ENCODE measurements around the gene IPO11.

The IPO11 gene

DNA sequence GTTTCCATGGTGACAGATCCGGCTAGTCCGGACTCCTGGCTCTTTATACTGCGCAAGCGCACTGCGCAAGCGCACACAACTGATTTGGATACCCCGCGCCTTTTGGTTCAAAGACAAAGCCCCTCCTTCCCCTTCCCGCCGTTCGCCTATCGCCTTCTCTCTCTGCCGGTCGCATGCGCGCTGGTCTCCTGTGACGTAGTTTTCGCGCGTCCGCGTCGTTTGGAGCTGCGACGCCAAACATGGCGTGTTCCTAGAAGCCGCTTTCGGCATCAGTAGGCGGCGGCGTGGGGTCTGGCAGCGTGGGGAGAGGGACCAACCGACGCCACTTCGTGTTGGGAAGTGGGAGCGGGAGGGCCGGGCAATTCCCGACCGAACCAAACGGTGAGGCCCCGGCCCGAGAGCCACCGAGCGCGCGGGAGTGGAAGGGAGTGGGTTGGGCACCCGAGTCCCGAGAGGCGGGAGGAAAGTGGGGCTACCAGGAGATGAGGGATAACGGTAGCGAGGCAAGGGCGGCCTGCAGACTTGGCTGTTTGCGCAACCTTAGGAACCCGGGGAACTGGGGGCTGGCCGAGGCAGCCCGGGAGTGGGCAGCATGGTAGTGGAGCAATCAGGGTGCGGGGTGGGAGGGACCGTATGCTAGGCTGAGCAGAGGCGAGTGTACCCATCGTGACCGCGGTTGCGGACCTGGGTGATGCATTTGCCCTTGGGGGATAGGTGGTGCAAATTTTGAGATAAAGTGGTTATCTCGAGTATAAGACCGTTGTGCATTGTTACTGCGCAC, at the start of gene IPO11:
Gene IPO11 (plus strand): TSS at position 215 of the 781 bp plus-strand sequence. CDS start 24,517 bp downstream, outside the sequence.
- DNase-seq, result peak; percentile 98 to 99

GRCh38 chr5:62369039-62369438, 43.5 kb upstream of the IPO11 start:
- DNase-seq, result no peak

GRCh38 chr5:62371409-62371808, 41.2 kb upstream of the IPO11 start:
- DNase-seq, result no peak

- DNase-seq, result no peak
Measured at GRCh38 chr5:62372600-62372999, 40.0 kb upstream of the IPO11 start.

GRCh38 chr5:62373382-62373781, 39.2 kb upstream of the IPO11 start:
- no peak for DNase-seq

GRCh38 chr5:62374090-62374489, 38.5 kb upstream of the IPO11 start:
- DNase-seq, result no peak

DNA sequence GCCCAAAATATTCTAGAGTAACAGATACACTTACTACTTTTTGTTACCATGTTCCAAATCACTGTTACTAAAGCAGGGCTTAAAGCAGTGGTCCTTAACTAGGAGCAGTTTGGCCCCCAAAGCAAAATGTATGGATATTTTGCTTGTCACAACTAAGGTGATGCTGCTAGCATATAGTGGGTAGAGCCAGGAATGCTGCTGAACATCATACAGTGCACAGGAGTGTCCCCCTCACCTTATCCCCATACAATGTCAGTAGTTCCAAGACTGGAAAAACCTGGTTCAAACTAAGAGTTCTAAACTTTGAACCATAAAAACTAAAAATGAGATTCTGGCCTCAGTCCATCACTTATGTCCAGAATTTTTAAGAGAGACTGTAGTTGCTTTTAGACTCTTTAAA, 36.9 kb upstream of the IPO11 start:
- no peak for DNase-seq

DNA sequence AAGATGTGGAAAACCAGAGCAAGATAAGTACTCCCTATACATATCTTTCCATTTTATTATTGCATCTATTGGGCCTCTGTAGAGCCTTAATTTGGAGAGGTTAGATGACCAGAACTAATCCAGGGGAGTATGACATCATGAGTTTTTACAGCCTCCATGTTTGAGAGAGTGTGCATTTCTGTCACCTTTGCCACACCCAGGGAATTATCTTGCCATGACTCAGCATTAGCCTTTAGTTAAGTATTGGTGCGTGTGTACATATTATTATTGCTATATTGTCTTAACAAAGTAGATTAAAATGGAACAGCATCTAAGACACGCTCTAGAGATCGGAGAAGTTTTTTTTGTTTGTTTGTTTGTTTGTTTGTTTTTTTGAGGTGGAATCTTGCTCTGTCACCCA, 36.5 kb upstream of the IPO11 start:
- no peak for DNase-seq

DNA sequence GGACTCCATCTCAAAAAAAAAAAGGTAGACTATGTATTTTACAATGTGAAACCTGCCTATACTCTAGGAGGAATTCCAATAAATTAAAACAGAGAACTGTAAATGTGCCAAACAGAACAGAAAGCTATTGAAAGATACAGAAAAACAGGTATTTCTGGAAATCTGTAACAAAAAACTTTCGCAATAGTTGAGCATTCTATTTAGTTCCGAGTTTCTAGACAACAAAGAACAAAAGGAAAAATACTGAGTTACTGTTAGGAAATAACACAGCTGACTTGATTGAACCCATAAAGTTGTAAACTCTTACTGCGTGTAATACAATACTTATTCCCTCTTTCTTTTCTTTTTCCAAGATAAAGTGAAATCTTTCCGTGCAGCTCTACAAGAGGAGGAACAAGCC, 27.4 kb upstream of the IPO11 start:
- DNase-seq, result no peak

GRCh38 chr5:62385816-62386400, 26.7 kb upstream of the IPO11 start:
- DNase-seq, result no peak

DNA sequence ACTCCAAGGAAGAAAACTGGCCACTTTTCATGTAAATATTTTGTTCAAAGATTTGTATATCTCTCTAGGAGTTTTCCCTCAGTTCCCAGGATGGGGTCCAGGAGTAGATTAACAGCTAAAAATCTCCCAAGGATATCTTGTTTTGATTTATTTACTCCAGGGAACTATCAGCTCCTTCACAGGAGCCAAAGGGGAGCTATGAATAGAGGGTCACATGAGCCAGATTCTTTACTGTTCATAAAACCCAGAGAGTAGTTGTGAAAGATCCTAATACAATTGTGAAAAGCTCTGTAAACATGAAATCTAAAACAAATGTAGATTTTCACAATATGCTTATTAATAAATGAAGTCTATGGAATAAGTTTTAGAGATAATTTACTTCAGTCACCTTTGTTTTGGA, 25.7 kb upstream of the IPO11 start:
- DNase-seq, result no peak

- peak in 1 of 2 experiments; percentile 34 for DNase-seq
Measured at GRCh38 chr5:62395210-62395950, 17.2 kb upstream of the IPO11 start.

- DNase-seq, result peak; percentile 92 to 95
Measured at GRCh38 chr5:62403411-62404250, 8.9 kb upstream of the IPO11 start, which contains the start of gene DIMT1. DIMT1 (minus strand) TSS chr5:62403905; CDS start chr5:62403772, 133 bp downstream.

DNA sequence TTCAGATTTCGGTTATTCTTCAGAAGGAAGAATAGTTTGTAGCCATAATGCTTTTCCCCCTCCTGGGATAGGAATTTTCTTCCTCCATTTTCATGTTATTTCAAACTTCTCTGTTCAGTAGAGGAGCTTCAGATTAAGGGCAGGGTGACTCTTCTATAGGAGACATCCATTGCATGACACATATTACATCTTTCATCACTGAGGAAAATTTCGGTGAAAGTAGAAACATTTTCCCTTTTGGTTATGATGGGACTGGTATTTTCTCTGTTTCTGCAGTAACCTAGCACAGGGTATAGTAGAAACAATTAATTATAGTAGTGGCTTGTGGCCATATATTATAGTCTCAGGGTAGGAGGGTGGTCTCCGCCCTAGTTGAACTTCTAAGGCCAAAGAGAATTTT, 1.1 kb downstream of the IPO11 start:
- no peak for DNase-seq

DNA sequence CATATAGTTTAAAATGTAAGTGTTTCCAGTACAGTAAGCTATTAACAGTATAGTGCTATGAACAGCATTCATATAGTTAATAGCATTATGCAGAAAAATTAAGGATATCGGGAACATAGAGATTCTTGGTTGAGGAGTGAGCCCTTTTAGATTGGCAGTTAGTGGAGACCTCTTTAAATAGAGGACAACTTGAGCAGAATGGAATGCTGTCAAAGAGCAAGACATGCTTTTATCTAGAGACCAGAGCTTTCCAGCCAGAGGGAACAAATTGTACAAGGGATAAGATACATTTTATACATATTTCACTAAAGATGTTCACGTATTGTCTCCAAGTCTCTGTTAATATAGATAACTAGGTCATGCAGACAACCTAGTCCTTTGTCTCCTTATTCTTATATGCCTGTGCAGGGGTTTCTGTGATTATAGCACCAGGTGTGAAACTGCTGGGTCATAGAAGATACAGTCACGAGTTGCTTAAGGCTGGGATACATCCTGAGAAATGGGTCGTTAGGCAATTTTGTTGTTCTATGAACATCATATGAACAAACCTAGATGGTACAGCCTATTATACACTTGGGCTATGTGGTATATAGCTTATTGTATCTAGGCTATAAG, 6.0 kb downstream of the IPO11 start:
- DNase-seq, result no peak

DNA sequence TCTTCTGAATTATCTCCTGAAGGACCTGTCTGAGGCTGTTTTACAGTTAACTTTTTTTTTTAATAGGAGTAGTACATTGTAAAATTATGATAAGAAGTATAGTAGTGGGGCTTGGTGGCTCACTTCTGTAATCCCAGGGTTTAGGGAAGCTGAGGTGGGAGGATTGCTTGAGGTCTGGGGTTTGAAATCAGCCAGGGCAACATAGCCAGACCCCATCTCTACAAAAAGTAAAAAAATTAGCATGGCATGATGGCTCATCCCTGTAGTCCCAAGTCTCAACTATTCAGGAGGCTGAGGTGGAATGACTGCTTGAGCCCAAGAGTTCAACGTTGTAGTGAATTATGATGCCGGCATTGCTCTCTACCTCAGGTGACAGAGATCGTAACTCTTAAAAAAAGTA, 7.0 kb downstream of the IPO11 start:
- no peak for DNase-seq

GRCh38 chr5:62421414-62421813, 8.9 kb downstream of the IPO11 start:
- no peak for DNase-seq

DNA sequence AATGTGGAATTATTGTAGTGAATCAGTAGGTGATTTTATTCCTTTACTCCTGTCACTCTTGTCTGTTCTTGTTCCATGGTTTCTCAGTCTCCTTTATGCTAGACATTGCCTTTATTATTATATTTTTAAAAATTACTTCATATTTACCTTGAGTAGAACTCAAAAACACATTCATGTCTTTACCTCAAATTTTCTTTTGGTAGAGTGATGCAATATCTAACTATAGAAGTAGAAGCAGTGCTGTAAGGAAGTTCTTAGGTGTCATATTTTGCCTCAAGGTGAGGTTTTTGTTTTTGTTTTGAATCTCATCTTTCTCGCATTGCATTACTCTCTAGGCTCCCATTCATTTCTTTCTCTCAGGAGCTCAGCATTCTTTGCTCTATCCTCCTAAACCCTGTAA, 12.2 kb downstream of the IPO11 start:
- DNase-seq, result no peak

DNA sequence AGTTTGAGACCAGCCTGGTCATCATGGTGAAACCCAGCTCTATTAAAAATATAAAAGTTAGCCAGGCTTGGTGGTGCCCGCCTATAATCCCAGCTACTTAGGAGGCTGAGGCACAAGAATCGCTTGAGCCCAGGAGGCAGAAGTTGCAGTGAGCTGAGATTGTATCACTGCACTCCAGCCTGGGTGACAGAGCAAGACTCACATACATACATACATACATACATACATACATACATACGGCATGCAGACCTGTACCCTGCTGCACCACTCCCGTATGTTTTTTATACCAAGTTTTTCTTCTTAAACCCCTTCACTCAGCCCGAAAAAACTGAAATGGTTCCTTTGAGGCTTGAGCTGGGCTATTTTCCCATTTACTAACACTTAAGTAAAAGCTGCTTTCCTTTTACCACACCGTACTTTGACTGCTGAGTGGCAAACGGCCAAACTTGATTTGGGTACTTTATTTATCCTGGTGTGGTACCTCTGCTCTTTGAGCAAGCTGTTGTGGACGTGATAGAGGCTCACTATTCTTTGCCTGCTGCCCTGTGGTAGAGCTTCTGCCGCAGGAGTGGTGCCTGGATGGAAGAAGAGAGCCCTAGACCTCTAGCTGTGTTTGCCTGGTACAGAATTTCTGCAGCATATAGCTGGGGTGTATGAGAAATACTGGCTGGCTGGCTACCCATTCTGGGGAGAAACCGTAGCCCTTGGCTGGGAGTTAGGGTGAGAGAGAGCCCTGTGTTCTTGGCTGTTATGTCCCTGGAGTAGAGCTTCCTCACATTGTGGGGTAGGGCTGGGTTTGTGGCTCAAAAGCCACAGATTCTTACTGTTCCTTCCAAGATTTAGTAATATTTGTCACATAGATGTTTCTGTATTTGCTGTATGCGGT, 19.4 kb downstream of the IPO11 start:
- DNase-seq, result no peak

- no peak for DNase-seq
Measured at GRCh38 chr5:62432621-62433064, 20.1 kb downstream of the IPO11 start.

DNA sequence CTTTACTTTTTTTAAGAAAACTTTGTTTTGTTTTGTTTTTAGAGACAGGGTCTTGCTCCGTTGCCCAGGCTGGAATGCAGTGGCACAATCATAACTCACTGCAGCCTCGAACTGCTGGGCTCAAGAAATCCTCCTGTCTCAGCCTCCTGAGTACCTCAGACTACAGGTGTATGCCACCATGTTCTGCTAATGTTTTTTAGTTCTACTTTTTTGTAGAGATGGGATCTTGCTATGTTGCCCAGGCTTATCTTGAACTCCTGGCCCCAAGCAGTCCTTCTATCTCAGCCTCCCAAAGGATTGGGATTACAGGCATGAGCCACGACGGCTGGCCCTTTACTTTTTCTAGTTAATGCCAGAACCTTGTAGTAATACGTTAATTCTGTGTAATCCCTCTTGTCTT, 36.0 kb downstream of the IPO11 start:
- no peak for DNase-seq

Measured in activated CD4-positive, alpha-beta T cell treated with anti-CD3 and anti-CD28 coated beads, Interleukin-2, amount 50 U/mL, for 48 hours (primary cell).